Neural progenitor cell (in vitro differentiated cells): ENCODE measurements around the gene AZU1. TPM values are rescaled to one million over a fixed set of nuclear protein-coding genes. Genes with fewer than 3 reads are reported as not detected.

Source experiments
- DNase-seq: peaks from one replicate; pipeline ENCODE4 v3.0.0-alpha.2; 2016; ENCODE audit warnings: low spot score
- H2AFZ ChIP-seq: fragments of 200-600 bp; sonication (generic); replicated peaks from 2 replicates; pipeline ENCODE4 v1.6.1; 2016; ENCODE audit warnings: antibody characterized with exemption
- H3F3A ChIP-seq: fragments of 200-600 bp; sonication (generic); 2 replicates; pipeline ENCODE4 v1.6.1; 2016; ENCODE audit warnings: antibody characterized with exemption, low read depth
- H3K27ac ChIP-seq: fragments of 200-600 bp; sonication (generic); 2 replicates; pipeline ENCODE4 v1.5.1; 2016; ENCODE audit warnings: mild to moderate bottlenecking
- H3K27me3 ChIP-seq: fragments of 200-600 bp; sonication (generic); 2 replicates; pipeline ENCODE4 v1.6.1; 2016; ENCODE audit warnings: mild to moderate bottlenecking, moderate library complexity
- H3K36me3 ChIP-seq: fragments of 200-600 bp; sonication (generic); 2 replicates; pipeline ENCODE4 v1.5.1; 2016
- H3K4me1 ChIP-seq: fragments of 200-600 bp; sonication (generic); 2 replicates; pipeline ENCODE4 v1.6.1; 2016; ENCODE audit warnings: mixed run types
- H3K4me2 ChIP-seq: fragments of 200-600 bp; sonication (generic); 2 replicates; pipeline ENCODE4 v1.6.1; 2016
- H3K4me3 ChIP-seq: fragments of 200-600 bp; sonication (generic); 2 replicates; pipeline ENCODE4 v1.5.1; 2016
- H3K79me2 ChIP-seq: fragments of 200-600 bp; sonication (generic); 2 replicates; pipeline ENCODE4 v1.6.1; 2016; ENCODE audit warnings: low read depth
- H3K9ac ChIP-seq: fragments of 200-600 bp; sonication (generic); 2 replicates; pipeline ENCODE4 v1.6.1; 2016
- H3K9me3 ChIP-seq: fragments of 200-600 bp; sonication (generic); 2 replicates; pipeline ENCODE4 v1.5.1; 2016; ENCODE audit warnings: low read depth
- H4K20me1 ChIP-seq: fragments of 200-600 bp; sonication (generic); 2 replicates; pipeline ENCODE4 v1.6.1; 2016; ENCODE audit warnings: low read depth
- H3K27ac Mint-ChIP-seq: 3 replicates; pipeline ENCODE4 v1.8.0; 2021; ENCODE audit warnings: mixed read lengths
- H3K27me3 Mint-ChIP-seq: 2 replicates; pipeline ENCODE4 v1.8.0; 2022; ENCODE audit warnings: low read depth, mild to moderate bottlenecking, inconsistent platforms, moderate library complexity, mixed read lengths; ENCODE audit not compliant: insufficient read depth
- H3K36me3 Mint-ChIP-seq: 3 replicates; pipeline ENCODE4 v1.8.0; 2021; ENCODE audit warnings: mixed read lengths
- H3K4me1 Mint-ChIP-seq: 3 replicates; pipeline ENCODE4 v1.8.0; 2021; ENCODE audit warnings: mixed read lengths
- H3K4me3 Mint-ChIP-seq: 3 replicates; pipeline ENCODE4 v1.8.0; 2021; ENCODE audit warnings: mild to moderate bottlenecking, moderate library complexity, mixed read lengths
- H3K9me3 Mint-ChIP-seq: 3 replicates; pipeline ENCODE4 v1.8.0; 2020; ENCODE audit warnings: mixed read lengths
- CTCF ChIP-seq: fragments of 200-600 bp; sonication (generic); IDR thresholded peaks from 2 replicates; pipeline ENCODE4 v1.5.1; 2017; ENCODE audit warnings: antibody characterized with exemption, mild to moderate bottlenecking
- EZH2 ChIP-seq: fragments of 200-600 bp; sonication (generic); IDR thresholded peaks from 2 replicates; pipeline ENCODE4 v1.6.1; 2017; ENCODE audit warnings: antibody characterized with exemption, mild to moderate bottlenecking, moderate library complexity
- EZH2phosphoT487 ChIP-seq: fragments of 200-600 bp; sonication (generic); IDR thresholded peaks from 2 replicates; pipeline ENCODE4 v1.6.1; 2017; ENCODE audit warnings: antibody characterized with exemption
- total RNA-seq: library from RNA; depleted of rRNA; stranded (reverse); fragments of >200 nt; gene quantifications from 2 replicates; pipeline ENCODE4 v1.2.3, GENCODE V29; 2015; ENCODE audit warnings: low replicate concordance

The AZU1 gene
- total RNA-seq, 1 donor from 2014 or later: 1.0 TPM

- H3K4me2 ChIP-seq: no peak overlapping the region
- no peaks in the 10 kb centered on the region for H3K4me1 Mint-ChIP-seq
Observed at GRCh38 chr19:810077-810855, 17.4 kb upstream of the AZU1 start.

GRCh38 chr19:810883-811489 is 16.7 kb upstream of the AZU1 start:
- no peak for DNase-seq
- Histone ChIP-seq H3K4me2 (no peak overlapping the region), H3K27me3 (no peaks in the 10 kb centered on the region), H3F3A (peaks cover 58% of the 10 kb centered on the region), H3K4me3 (no peak overlapping the region), H3K79me2 (peaks cover 38% of the 10 kb centered on the region), H3K9me3 (no peaks in the 10 kb centered on the region), H3K9ac (no peak overlapping the region), H3K36me3 (peaks cover 3% of the 10 kb centered on the region), H4K20me1 (peaks cover 67% of the 10 kb centered on the region), H2AFZ (no peak overlapping the region), H3K4me1 (no peaks in the 10 kb centered on the region), H3K27ac (peak overlapping the region; percentile 74)
- peaks cover 33% of the 10 kb centered on the region for H3K36me3 Mint-ChIP-seq
- H3K27ac Mint-ChIP-seq: no peak overlapping the region
- TF ChIP-seq EZH2: no peak
- TF ChIP-seq CTCF: no peak
- peaks cover 3% of the 10 kb centered on the region for H3K4me1 Mint-ChIP-seq
- no peak overlapping the region for H3K4me3 Mint-ChIP-seq
- peaks cover 13% of the 10 kb centered on the region for H3K27me3 Mint-ChIP-seq
- peaks cover 2% of the 10 kb centered on the region for H3K9me3 Mint-ChIP-seq

More at GRCh38 chr19:810077-810855, 17.4 kb upstream of the AZU1 start:
- Histone ChIP-seq H3K9me3 (no peaks in the 10 kb centered on the region), H2AFZ (no peak overlapping the region), H3F3A (peaks cover 63% of the 10 kb centered on the region), H3K4me1 (no peaks in the 10 kb centered on the region), H4K20me1 (peaks cover 74% of the 10 kb centered on the region), H3K79me2 (peaks cover 45% of the 10 kb centered on the region), H3K4me3 (no peak overlapping the region), H3K27ac (peak overlapping the region; percentile 74), H3K36me3 (peaks cover 3% of the 10 kb centered on the region), H3K9ac (no peak overlapping the region), H3K27me3 (no peaks in the 10 kb centered on the region)
- Mint-ChIP-seq H3K27me3 (peaks cover 10% of the 10 kb centered on the region), H3K36me3 (peaks cover 29% of the 10 kb centered on the region), H3K4me3 (no peak overlapping the region), H3K27ac (no peak overlapping the region), H3K9me3 (no peaks in the 10 kb centered on the region)
- no peak for TF ChIP-seq EZH2
- no peak for TF ChIP-seq CTCF
- no peak for TF ChIP-seq EZH2phosphoT487
- no peak for DNase-seq

- Mint-ChIP-seq H3K4me1 (peaks cover 4% of the 10 kb centered on the region), H3K36me3 (peaks cover 37% of the 10 kb centered on the region), H3K4me3 (no peak overlapping the region), H3K9me3 (peaks cover 2% of the 10 kb centered on the region), H3K27ac (no peak overlapping the region), H3K27me3 (peaks cover 14% of the 10 kb centered on the region)
- Histone ChIP-seq H3K36me3 (peaks cover 3% of the 10 kb centered on the region), H3K9ac (no peak overlapping the region), H3K4me2 (no peak overlapping the region), H3K4me3 (no peak overlapping the region), H3K4me1 (no peaks in the 10 kb centered on the region), H2AFZ (no peak overlapping the region), H4K20me1 (peaks cover 66% of the 10 kb centered on the region), H3F3A (peaks cover 57% of the 10 kb centered on the region), H3K9me3 (no peaks in the 10 kb centered on the region), H3K79me2 (peaks cover 36% of the 10 kb centered on the region), H3K27ac (peak overlapping the region; percentile 74), H3K27me3 (no peaks in the 10 kb centered on the region)
- TF ChIP-seq EZH2phosphoT487 (no peak), CTCF (no peak), EZH2 (no peak)
- no peak for DNase-seq
Observed at GRCh38 chr19:811506-812048, 16.1 kb upstream of the AZU1 start.
